Epidermal melanocyte (primary cell): ENCODE data around the gene ANKRD42.
"Not testable (repeated sequence)": the region's sequence is repeated elsewhere in the genome, so short reads cannot be mapped to it uniquely, and the experiment has no call there.

Experiments
- DNase-seq: peaks from one replicate; pipeline ENCODE4 v3.0.0; 2011; ENCODE audit warnings: low spot score; ENCODE audit not compliant: insufficient read length

ANKRD42 gene

GRCh38 chr11:83172551-83172950 is 21.0 kb upstream of the ANKRD42 start:
- no peak for DNase-seq

GRCh38 chr11:83174008-83174407 is 19.5 kb upstream of the ANKRD42 start:
- no peak for DNase-seq

GRCh38 chr11:83175815-83176214 is 17.7 kb upstream of the ANKRD42 start:
- DNase-seq, result no peak

GRCh38 chr11:83181815-83182214 is 11.7 kb upstream of the ANKRD42 start:
- DNase-seq, result no peak

- DNase-seq, result no peak
Measured at GRCh38 chr11:83185767-83186166, 7.7 kb upstream of the ANKRD42 start.

GRCh38 chr11:83187465-83187864 is 6.0 kb upstream of the ANKRD42 start:
- no peak for DNase-seq

- no peak for DNase-seq
Measured at GRCh38 chr11:83191491-83191890, 2.0 kb upstream of the ANKRD42 start.

GRCh38 chr11:83191986-83192385 is 1.5 kb upstream of the ANKRD42 start:
- no peak for DNase-seq

- DNase-seq, result no peak
Measured at GRCh38 chr11:83192606-83193245, 786 bp upstream of the ANKRD42 start.

- no peak for DNase-seq
Measured at GRCh38 chr11:83194281-83195142, 1.0 kb downstream of the ANKRD42 start.

GRCh38 chr11:83195143-83195466 is 1.6 kb downstream of the ANKRD42 start:
- DNase-seq, result no peak

- DNase-seq, result no peak
Measured at GRCh38 chr11:83195649-83196048, 2.1 kb downstream of the ANKRD42 start.

- DNase-seq, result no peak
Measured at GRCh38 chr11:83200035-83200434, 6.5 kb downstream of the ANKRD42 start.

- no peak for DNase-seq
Measured at GRCh38 chr11:83205608-83206185, 12.2 kb downstream of the ANKRD42 start.

- DNase-seq, result no peak
Measured at GRCh38 chr11:83206221-83206620, 12.7 kb downstream of the ANKRD42 start.

- not testable (repeated sequence) for DNase-seq
Measured at GRCh38 chr11:83206771-83207382, 13.4 kb downstream of the ANKRD42 start.

- no peak for DNase-seq
Measured at GRCh38 chr11:83219095-83219494, 25.6 kb downstream of the ANKRD42 start.

- no peak for DNase-seq
Measured at GRCh38 chr11:83220260-83220659, 26.7 kb downstream of the ANKRD42 start.

- DNase-seq, result no peak
Measured at GRCh38 chr11:83221694-83222093, 28.2 kb downstream of the ANKRD42 start.

- no peak for DNase-seq
Measured at GRCh38 chr11:83222499-83222898, 29.0 kb downstream of the ANKRD42 start.

GRCh38 chr11:83223457-83223856 is 29.9 kb downstream of the ANKRD42 start:
- DNase-seq, result no peak

GRCh38 chr11:83235825-83236224 is 42.3 kb downstream of the ANKRD42 start:
- DNase-seq, result no peak
